Small intestine (tissue), 4 donors: ENCODE data around the gene GLYATL1B. TPM values are rescaled to one million over a fixed set of nuclear protein-coding genes. Genes with fewer than 3 reads are reported as not detected.

ENCODE experiments used
- polyA plus RNA-seq, 4 donors: library from polyadenylated mRNA; stranded (reverse) in 3 of 4; unstranded in 1 of 4; fragments of 200-250 nt in 3 of 4; fragments of 120-200 nt in 1 of 4; gene quantifications; one replicate each; pipeline versions ENCODE4 v1.2.1 to v1.2.3, GENCODE V29; 2013
- donor health status: healthy with polysubstance abuse.
- donor health status: Bipolar disorder and iron deficiency.
- donor health status: healthy.

The GLYATL1B gene
- polyA plus RNA-seq, 4 donors, result 0.06 TPM; not detected in 3

Other genes with a start within 250 kb of the GLYATL1B start
- gene GLYATL2, start 241.6 kb upstream of the GLYATL1B start, polyA plus RNA-seq, result under 1 TPM in 2 of 4 donors, not detected in 2; 0.04 to 0.37 TPM
- gene GLYATL1, start 146.8 kb upstream of the GLYATL1B start, polyA plus RNA-seq, result 10 to 100 TPM in 1 of 4 donors, under 1 TPM in 2, not detected in 1; 0.67 to 13.0 (median 0.76) TPM
- gene FAM111B, start 20.9 kb downstream of the GLYATL1B start, polyA plus RNA-seq, result 10 to 100 TPM in 1 of 4 donors, 1 to 10 TPM in 1, under 1 TPM in 2; 0.54 to 11.1 (median 3.4) TPM
- 10 to 100 TPM; 16.2 to 77.1 (median 18.7) TPM for gene FAM111A, start 56.5 kb downstream of the GLYATL1B start, polyA plus RNA-seq
- gene DTX4, start 85.8 kb downstream of the GLYATL1B start, polyA plus RNA-seq, result 10 to 100 TPM; 12.2 to 50.3 (median 22.4) TPM
- 10 to 100 TPM in 1 of 4 donors, 1 to 10 TPM in 3; 1.8 to 40.1 (median 7.6) TPM for gene MPEG1, start 126.6 kb downstream of the GLYATL1B start, polyA plus RNA-seq